Panc1 (cell line): ENCODE measurements around the gene NDUFA11. TPM values are rescaled to one million over a fixed set of nuclear protein-coding genes. Genes with fewer than 3 reads are reported as not detected.

Experiments used
- ATAC-seq: fragments of 200-7000 bp; cut with Tn5 transposase; 2 replicates; pipeline ENCODE4 v1.9.1; 2020; ENCODE audit warnings: mild to moderate bottlenecking, moderate library complexity
- BruUV-seq: library from RNA; stranded (reverse); fragments of 400-500 nt; replicated peaks from 2 replicates; lab custom pipeline; 2021; lab: Mats Ljungman, UMichigan
- CTCF ChIA-PET: fragments of 300-600 bp; sonication (Branson Sonifier 250); formaldehyde crosslinking; loops from one replicate; lab custom pipeline; 2022; ENCODE audit warnings: antibody characterized with exemption; lab: Charles Lee
- POLR2A ChIA-PET: fragments of 300-600 bp; sonication (Branson Sonifier 250); formaldehyde crosslinking; loops from one replicate; lab custom pipeline; 2022; ENCODE audit warnings: antibody characterized with exemption; lab: Charles Lee
- DNase-seq: peaks from one replicate; pipeline ENCODE4 v3.0.0-alpha.2; 2010; ENCODE audit warnings: low read depth, low spot score
- H3K27ac ChIP-seq: 2 replicates; pipeline ENCODE4 v1.5.1; 2011; ENCODE audit warnings: mild to moderate bottlenecking, low read length, inconsistent platforms
- H3K27me3 ChIP-seq: fragments of 200-500 bp; sonication (Bioruptor generic); 2 replicates; pipeline ENCODE4 v1.6.0; 2014; ENCODE audit warnings: low read length, inconsistent platforms; ENCODE audit not compliant: control insufficient read depth, insufficient read depth
- H3K36me3 ChIP-seq: fragments of 200-500 bp; sonication (Bioruptor generic); 2 replicates; pipeline ENCODE4 v1.5.1; 2014; ENCODE audit warnings: inconsistent platforms, mild to moderate bottlenecking, low read length, moderate library complexity; ENCODE audit not compliant: control insufficient read depth, insufficient read depth
- H3K4me1 ChIP-seq: 2 replicates; pipeline ENCODE4 v1.5.1; 2011; ENCODE audit warnings: inconsistent platforms, mild to moderate bottlenecking, low read length, moderate library complexity; ENCODE audit not compliant: control insufficient read depth, insufficient read depth
- H3K4me3 ChIP-seq, 2 experiments: 2 replicates each; pipeline ENCODE4 v1.5.1; 2011 to 2012; ENCODE audit warnings: low read depth in 2 of 2, low read length in 2 of 2, mild to moderate bottlenecking in 2 of 2, inconsistent platforms in 1 of 2, moderate library complexity in 1 of 2
- H3K9me3 ChIP-seq: fragments of 200-500 bp; sonication (Bioruptor generic); 2 replicates; pipeline ENCODE4 v1.5.1; 2014; ENCODE audit warnings: low read depth, mild to moderate bottlenecking, inconsistent platforms, low read length, moderate library complexity; ENCODE audit not compliant: control insufficient read depth, insufficient read depth
- POLR2AphosphoS5 ChIP-seq: IDR thresholded peaks from 2 replicates; pipeline ENCODE4 v1.6.1; 2012; ENCODE audit warnings: mild to moderate bottlenecking, low read depth, low read length, moderate library complexity
- REST ChIP-seq, 2 experiments: IDR thresholded peaks; 2 replicates each; pipeline ENCODE4 v1.6.1; 2011 to 2012; ENCODE audit warnings: low read depth in 2 of 2, control low read depth in 1 of 2, low read length in 1 of 2, mild to moderate bottlenecking in 1 of 2, moderate library complexity in 1 of 2; ENCODE audit not compliant: insufficient read depth in 1 of 2
- SIN3A ChIP-seq: IDR thresholded peaks from 2 replicates; pipeline ENCODE4 v1.6.1; 2012; ENCODE audit warnings: low read depth, mild to moderate bottlenecking, low read length, moderate library complexity, borderline replicate concordance; ENCODE audit not compliant: insufficient read depth
- TCF7L2 ChIP-seq: IDR thresholded peaks from 2 replicates; pipeline ENCODE4 v1.6.1; 2011; ENCODE audit warnings: mild to moderate bottlenecking, low read depth, low read length, inconsistent platforms
- in situ Hi-C: cut with HindIII; loops from 2 replicates; pipeline ENCODE4 v1.10.0; 2016; ENCODE audit warnings: low sequenced_read_pairs, low pct_unique_long_range_greater_than_20kb
- intact Hi-C: fragments of 100-400 bp; cut with micrococcal nuclease; formaldehyde crosslinking; loops from one replicate; pipeline ENCODE4 v1.10.0; 2022; ENCODE audit not compliant: unreplicated experiment
- total RNA-seq: library from RNA; stranded (reverse); gene quantifications from one replicate; pipeline ENCODE4 v1.2.1, GENCODE V29; 2021; ENCODE audit not compliant: unreplicated experiment
- TF ChIP-seq, protein P1 (sequence below): fragments of 450-650 bp; IDR thresholded peaks from 2 replicates; pipeline ENCODE4 v1.5.1; 2017; ENCODE audit warnings: mild to moderate bottlenecking

NDUFA11 gene
- total RNA-seq, 1 experiment from 2014 or later = 242 TPM

- CTCF ChIA-PET = no interaction called here
- Histone ChIP-seq H3K4me1 (no peaks in the 10 kb centered on the region), H3K9me3 (no peaks in the 10 kb centered on the region), H3K4me3 (no peak within 1 kb of the TSS), H3K36me3 (no peaks in the 10 kb centered on the region), H3K27me3 (no peaks in the 10 kb centered on the region), H3K27ac (no peak within 1 kb of the TSS)
- in situ Hi-C loops (no loop called here), intact Hi-C loops (no loop called here)
- no peak for TF ChIP-seq TCF7L2
- no peak for TF ChIP-seq REST (IDR thresholded peaks at IDR 0.05; ENCODE audit: insufficient read depth in 1 of 2, low read depth in 2 of 2, low read length in 1 of 2)
- TF ChIP-seq POLR2AphosphoS5 = no peak
- no peak for TF ChIP-seq SIN3A
- TF ChIP-seq, protein P1, sequence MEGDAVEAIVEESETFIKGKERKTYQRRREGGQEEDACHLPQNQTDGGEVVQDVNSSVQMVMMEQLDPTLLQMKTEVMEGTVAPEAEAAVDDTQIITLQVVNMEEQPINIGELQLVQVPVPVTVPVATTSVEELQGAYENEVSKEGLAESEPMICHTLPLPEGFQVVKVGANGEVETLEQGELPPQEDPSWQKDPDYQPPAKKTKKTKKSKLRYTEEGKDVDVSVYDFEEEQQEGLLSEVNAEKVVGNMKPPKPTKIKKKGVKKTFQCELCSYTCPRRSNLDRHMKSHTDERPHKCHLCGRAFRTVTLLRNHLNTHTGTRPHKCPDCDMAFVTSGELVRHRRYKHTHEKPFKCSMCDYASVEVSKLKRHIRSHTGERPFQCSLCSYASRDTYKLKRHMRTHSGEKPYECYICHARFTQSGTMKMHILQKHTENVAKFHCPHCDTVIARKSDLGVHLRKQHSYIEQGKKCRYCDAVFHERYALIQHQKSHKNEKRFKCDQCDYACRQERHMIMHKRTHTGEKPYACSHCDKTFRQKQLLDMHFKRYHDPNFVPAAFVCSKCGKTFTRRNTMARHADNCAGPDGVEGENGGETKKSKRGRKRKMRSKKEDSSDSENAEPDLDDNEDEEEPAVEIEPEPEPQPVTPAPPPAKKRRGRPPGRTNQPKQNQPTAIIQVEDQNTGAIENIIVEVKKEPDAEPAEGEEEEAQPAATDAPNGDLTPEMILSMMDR = no peak
- DNase-seq (no peak), ATAC-seq (no peak)
- POLR2A ChIA-PET = no interaction called here
- no TSS peak for BruUV-seq
These were observed 52.3 kb downstream of the NDUFA11 start, which contains the start of gene FUT3 for GRCh38 chr19:5851302-5851701. Gene FUT3, minus strand, starts transcription at chr19:5851449.

- Histone ChIP-seq H3K9me3 (no peaks in the 10 kb centered on the region), H3K27ac (no peak overlapping the region), H3K4me3 (no peak overlapping the region), H3K36me3 (no peaks in the 10 kb centered on the region), H3K4me1 (no peaks in the 10 kb centered on the region), H3K27me3 (no peaks in the 10 kb centered on the region)
- DNase-seq (no peak), ATAC-seq (no peak)
- ChIA-PET POLR2A (no interaction called here), CTCF (no interaction called here)
- intact Hi-C loops (no loop called here), in situ Hi-C loops (no loop called here)
- no peak for TF ChIP-seq TCF7L2
- TF ChIP-seq REST (IDR thresholded peaks at IDR 0.05; ENCODE audit: insufficient read depth in 1 of 2, low read depth in 2 of 2, low read length in 1 of 2) = no peak
- TF ChIP-seq, protein P1 = no peak
- TF ChIP-seq POLR2AphosphoS5 = no peak
- TF ChIP-seq SIN3A = no peak
- BruUV-seq = no TSS peak
These were observed 52.8 kb downstream of the NDUFA11 start for GRCh38 chr19:5850743-5851293.
